ENCODE data around the gene TSSC4. TPM values are rescaled to one million over a fixed set of nuclear protein-coding genes. Genes with fewer than 3 reads are reported as not detected.

TSSC4 gene
- total RNA-seq, 1 donor from 2014 or later = 31.4 TPM

GRCh38 chr11:2449548-2450320 lies 49.2 kb downstream of the TSSC4 start:
- no peak for ATAC-seq
- DNase-seq (ENCODE audit: missing footprints) = no peak
- intact Hi-C loops (cut with DNase I) = loop anchor here (5.0 kb wide), 1 partner anchor 78 kb away; no protein-coding TSS in a partner anchor

GRCh38 chr11:2450321-2451041 lies 49.9 kb downstream of the TSSC4 start:
- ATAC-seq = no peak
- no peak for DNase-seq (ENCODE audit: missing footprints)
- intact Hi-C loops (cut with DNase I) = no loop called here

GRCh38 chr11:2451336-2451735 lies 50.8 kb downstream of the TSSC4 start:
- intact Hi-C loops (cut with DNase I) = no loop called here
- ATAC-seq (no peak), DNase-seq (ENCODE audit: missing footprints) (no peak)

- intact Hi-C loops (cut with DNase I) = no loop called here
- no peak for ATAC-seq
- no peak for DNase-seq (ENCODE audit: missing footprints)
Observed at GRCh38 chr11:2451916-2452315, 51.4 kb downstream of the TSSC4 start.

GRCh38 chr11:2452321-2453012 lies 51.9 kb downstream of the TSSC4 start:
- ATAC-seq (peak; percentile 45), DNase-seq (ENCODE audit: missing footprints) (no peak)
- intact Hi-C loops (cut with DNase I) = no loop called here

GRCh38 chr11:2453436-2453835 lies 52.9 kb downstream of the TSSC4 start:
- ATAC-seq (no peak), DNase-seq (ENCODE audit: missing footprints) (no peak)
- intact Hi-C loops (cut with DNase I) = no loop called here

Other genes starting within 250 kb of the TSSC4 start
- not detected for gene INS, start 239.5 kb upstream of the TSSC4 start, total RNA-seq
- not detected for gene TH, start 228.9 kb upstream of the TSSC4 start, total RNA-seq
- gene ASCL2, start 130.2 kb upstream of the TSSC4 start, total RNA-seq = 0.24 TPM
- gene C11orf21, start 98.8 kb upstream of the TSSC4 start, total RNA-seq = 47.1 TPM
- gene TSPAN32, start 98.7 kb upstream of the TSSC4 start, total RNA-seq = 15.0 TPM
- 531 TPM for gene CD81, start 23.4 kb upstream of the TSSC4 start, total RNA-seq
- not detected for gene TRPM5, start 43.8 kb downstream of the TSSC4 start, total RNA-seq
- gene KCNQ1, start 44.3 kb downstream of the TSSC4 start, total RNA-seq = 40.0 TPM

Measured in Right ventricle myocardium inferior (tissue), 1 donor.